GM19328 (cell line): ENCODE measurements around the gene RBMS1.

Source experiments
- ATAC-seq: cut with Tn5 transposase; IDR thresholded peaks from one replicate; pipeline ENCODE4 v1.9.1; 2021; ENCODE audit warnings: mild to moderate bottlenecking, moderate library complexity; ENCODE audit not compliant: unreplicated experiment

Gene RBMS1, protein sequence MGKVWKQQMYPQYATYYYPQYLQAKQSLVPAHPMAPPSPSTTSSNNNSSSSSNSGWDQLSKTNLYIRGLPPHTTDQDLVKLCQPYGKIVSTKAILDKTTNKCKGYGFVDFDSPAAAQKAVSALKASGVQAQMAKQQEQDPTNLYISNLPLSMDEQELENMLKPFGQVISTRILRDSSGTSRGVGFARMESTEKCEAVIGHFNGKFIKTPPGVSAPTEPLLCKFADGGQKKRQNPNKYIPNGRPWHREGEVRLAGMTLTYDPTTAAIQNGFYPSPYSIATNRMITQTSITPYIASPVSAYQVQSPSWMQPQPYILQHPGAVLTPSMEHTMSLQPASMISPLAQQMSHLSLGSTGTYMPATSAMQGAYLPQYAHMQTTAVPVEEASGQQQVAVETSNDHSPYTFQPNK

DNA sequence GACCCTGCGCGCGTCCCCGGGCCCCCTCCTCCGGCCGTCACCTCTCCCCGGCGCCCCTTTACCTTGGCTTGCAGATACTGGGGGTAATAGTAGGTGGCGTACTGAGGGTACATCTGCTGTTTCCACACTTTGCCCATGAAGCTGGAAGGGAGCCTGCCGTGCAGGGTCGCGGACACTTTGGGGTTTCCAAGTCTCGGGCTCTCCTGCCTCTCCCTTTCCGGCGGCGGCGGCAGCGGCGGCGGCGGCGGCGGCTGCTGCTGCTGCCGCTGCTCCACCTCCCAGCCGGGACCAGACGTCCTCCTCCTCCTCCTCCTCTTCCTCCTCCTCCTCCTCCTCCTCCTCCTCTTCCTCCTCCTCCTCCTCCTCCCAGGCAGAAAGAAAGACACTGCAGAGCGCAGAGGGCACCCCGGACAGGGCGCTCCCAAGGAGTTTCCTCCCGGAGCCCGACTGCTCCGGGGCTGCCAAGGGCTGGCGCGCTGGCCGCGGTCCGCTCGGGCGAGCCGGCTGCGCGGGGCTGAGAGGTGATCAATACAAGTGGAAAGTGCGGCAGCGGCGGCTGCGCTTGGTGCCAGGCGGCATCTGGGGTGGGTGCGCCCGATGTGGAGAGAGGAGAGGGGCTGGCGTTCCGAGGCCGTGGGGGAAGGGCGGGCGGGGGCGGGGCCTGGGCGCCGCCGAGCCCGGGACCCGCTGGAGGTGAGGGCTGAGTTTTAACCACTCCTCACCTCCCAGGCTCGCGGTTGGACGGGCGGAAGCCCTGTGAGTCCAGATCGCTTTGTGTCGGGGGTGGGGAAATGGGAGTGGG lies at the start of gene RBMS1:
RBMS1 (minus strand) TSS at position 581 of the 802 bp plus-strand sequence; CDS start at position 137, 444 bp downstream.
- ATAC-seq, result no peak

DNA sequence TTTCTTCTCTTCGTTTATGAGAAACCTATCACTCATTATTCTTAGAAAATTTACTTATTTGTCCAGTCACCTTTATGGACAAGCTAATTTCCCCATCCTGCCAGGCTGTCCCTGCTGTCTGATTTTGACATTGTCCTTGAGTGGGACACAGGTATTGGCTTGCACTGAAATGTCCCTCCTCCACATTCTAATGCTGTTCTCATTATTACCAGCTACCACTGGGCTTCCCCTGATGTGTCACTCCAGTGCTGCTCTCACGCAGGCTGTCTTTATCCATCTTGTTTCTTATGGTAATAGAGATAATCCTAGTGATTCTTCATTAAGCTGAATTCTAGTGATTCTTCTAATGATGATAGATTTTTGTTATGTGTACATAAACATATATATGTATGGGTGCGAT lies 48.1 kb upstream of the RBMS1 start:
- no peak for ATAC-seq

DNA sequence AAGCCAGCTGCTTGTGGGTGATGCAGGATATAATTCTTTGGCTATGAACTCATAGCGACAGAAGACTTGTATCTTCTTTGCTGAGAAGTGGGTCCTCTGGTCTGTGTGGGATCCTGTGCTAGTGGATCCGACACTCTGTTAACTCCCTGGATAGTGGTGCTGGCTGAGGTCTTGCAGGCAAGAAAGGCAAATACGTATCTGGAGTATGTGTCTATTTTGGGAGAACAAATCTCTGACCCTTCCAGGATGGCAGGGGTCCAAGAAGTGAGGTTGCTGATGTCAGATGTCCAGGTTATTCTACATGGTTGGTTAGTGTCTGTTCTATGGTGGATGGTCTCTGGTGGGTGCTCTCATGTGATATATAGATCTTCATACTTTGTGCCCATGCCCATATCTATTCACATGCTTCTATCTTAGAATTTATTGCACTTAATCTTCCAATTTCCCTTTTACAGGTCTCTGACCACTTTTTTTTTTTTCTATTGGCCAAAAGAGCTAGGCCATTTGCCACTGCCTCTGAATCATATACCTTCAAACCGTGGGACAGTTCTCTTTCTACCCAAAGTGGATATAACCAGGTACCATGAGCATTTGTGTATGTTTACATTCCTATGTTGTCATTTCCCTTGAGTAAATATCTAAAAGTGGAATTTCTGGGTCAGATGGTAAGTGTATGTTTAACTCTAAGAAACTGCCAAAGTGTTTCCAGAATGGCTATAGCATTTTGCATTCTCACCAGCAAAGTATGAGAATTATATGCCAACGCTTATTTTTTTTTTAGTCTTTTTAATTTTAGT lies 45.1 kb upstream of the RBMS1 start:
- no peak for ATAC-seq

DNA sequence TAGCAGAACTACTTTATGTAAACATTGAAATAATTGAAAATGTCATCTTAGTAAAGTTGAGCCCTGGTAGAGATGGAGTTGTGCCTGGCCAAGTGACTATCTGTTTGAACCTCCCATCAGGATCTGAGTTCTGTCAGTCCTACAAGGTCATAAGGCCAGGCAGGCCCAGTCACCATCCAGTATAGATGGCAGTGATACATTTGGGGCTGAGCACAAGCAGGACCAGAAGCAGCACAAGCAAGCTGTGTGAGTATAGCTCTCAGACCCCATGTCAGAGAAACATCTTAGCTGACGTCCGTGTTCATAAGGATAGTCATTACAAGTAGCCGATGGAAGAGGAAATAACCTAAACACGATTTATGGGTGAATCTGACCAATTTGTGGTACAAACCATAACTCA lies 44.5 kb upstream of the RBMS1 start:
- ATAC-seq, result no peak

DNA sequence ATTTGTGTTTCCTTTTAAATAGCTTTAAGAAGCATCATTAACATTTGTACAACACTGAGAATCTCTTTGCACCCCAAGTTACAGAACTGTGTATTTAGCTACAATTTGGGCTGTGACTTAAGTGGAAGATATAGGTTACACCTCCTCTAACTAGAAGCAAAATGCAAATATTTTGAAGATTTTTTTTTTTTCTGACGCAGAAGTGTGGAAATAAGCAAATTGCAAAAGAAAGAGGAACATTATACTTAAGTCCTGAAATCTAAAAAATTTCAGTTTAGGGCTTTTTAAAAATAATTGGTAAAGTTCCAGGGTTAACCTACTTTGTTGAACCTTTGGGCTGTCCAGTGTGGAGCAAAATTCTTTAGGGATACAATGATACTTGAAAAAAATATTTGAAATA lies 41.4 kb upstream of the RBMS1 start:
- no peak for ATAC-seq

DNA sequence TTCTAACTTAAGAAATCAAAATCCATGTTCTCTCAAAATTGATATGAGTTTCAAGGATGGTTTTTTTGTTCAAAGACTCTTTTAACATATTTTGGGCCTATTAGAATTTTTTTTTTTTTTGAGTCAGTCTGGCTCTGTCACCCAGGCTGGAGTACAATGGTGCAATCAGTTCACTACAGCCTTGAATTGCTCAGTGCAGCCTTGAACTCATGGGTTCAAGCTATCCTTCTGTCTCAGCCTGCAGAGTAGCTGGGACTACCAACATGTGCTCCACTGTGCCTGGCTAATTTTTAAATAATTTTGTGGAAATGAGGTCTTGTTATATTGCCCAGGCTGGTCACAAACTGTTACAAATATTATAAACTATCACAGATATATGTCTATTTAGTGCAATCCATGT lies 40.6 kb upstream of the RBMS1 start:
- ATAC-seq, result no peak

DNA sequence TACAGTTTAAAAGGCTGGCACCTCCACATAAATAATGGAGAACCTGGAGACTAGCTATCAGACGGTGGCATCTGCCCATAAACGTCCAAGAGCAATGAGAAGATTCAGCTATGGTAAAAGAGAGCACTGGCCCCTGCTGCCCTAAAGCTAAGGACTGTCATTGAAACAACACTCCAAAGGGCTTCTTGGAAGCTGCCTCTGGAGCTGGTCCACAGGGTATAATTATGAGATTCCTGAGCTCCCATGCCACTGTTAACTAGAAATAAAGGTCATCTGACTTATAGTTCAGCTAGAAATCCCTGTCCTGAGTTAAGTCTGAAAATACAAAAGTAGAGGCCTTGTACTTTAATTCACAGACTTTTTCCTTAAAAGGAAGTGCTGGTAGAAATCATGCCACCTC lies 39.9 kb upstream of the RBMS1 start:
- no peak for ATAC-seq

DNA sequence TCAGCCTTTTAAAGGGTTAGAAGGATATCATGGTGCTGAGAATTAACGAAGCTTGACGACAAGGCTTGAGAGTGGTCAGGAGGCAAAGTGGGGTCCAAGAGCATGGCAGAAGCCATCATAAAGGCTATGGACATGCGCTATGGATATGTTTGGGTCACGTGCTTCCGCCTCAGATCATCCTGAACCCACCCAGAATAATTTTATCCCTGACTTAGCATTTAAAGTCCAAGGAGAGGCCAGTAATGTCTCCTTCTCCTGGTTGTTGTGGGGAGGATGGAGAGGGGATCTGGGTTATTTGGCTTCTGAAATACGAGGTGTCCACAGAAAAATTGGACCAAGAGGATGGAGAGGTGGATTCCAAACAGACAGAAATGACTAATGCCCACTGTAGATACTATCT lies 38.8 kb upstream of the RBMS1 start:
- ATAC-seq, result no peak

DNA sequence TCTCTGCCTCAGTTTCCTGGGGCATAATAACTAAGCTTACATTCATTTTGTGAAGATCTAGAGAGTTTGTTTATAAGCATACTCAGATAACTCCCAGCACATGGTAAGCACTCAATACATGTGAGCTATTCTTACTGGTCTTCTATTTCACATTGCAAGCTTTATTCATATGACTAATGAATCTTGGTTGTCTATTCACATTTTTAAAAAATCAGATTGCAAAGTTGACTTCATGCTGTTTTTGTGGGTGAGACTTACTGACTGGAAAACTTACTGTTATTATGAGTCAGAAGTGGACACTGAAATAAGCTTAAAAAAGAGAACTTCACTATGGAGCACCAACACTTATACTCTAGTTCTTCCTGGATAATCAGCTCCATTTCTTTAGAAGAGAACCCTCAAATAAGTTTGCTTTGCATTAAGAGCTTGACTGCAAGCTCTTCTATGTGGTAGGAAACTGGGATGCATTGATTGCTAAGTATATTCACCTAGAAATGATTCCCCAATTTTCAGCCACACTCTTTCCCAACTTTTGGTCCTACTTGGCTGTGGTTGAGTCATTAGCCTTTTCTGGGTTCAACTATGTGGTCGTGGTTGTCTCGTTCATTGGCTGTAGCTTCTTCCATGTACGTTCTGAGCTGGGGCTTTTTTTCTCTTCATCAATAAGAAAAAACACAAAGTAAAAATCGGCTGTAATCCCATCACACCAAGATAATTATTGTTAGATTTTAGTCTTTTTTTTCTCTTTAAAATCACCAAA lies 29.5 kb upstream of the RBMS1 start:
- ATAC-seq, result no peak

DNA sequence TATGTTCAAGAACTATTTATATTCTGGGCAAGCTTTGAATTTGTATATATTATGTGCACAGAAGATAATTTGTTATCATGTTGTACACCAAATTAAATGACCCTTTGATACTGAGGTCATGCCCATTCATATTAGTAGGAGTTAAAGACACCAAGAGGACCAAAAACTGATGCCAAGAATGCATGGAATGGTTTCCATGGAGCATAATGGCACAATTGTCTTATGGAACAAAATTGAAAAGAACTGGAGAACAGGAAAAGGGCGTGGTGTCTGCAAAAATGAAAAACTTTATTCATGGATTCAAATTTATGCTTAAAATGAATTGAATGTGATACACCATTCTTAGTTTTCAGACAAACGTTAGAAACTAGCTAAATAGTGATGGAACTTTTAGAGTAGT lies 24.1 kb upstream of the RBMS1 start:
- ATAC-seq, result no peak

DNA sequence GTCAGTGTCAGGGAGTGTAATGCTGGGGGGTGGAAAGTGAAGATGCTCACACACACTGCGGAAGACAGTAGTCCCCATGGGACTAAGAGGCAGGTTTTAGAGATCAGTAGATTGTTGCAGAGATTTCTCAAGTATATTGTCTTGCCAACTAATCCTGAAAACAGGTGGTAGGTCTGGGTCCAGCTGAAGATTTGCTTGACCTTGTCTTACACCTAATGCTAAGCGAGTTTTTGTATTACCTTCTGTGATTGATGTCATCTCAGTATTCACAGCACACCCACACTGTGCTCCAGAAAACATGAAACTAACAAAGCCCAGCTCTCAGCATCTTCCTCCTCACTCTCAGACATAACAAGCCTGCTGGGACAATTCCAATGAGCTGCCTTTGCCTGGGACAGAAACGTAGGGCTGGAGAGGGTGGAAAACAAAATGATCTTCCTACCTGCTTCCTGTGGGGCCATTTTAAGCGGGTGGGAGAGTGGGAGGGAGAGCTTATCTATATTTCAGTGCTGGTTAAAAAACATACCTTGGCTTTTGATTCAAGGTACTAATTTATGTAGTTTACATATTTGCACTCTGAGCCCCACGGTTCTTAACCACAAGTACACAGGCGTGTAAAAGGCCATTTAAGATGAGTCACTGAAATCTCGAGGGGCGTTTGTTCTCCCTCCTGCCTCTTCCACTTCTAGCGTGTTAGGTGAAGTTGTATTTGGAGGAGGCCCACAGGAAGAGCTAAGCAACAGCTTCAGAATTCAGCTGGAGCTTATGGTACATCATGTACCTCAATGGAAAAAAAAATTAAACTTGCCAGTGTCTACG lies 23.1 kb upstream of the RBMS1 start:
- no peak for ATAC-seq

DNA sequence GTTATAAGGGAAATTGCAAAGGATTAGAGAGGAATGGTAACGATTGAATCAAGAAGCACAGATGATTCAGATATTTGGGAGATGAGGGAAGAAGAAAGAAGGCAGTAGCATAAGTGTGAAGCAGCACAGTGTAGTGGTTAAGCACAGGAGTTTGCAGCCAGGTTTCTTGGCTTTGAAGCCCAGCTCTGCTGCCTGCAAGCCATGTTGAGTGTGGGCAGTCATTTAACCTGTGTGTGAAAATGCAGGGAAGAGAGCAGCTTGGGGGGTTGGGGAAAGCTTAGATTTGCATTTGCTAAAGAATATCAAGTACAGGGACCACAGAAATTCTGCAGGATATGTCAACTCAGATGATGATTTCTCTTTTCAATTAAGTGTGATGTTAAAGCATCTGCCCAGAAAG lies 21.5 kb upstream of the RBMS1 start:
- no peak for ATAC-seq

DNA sequence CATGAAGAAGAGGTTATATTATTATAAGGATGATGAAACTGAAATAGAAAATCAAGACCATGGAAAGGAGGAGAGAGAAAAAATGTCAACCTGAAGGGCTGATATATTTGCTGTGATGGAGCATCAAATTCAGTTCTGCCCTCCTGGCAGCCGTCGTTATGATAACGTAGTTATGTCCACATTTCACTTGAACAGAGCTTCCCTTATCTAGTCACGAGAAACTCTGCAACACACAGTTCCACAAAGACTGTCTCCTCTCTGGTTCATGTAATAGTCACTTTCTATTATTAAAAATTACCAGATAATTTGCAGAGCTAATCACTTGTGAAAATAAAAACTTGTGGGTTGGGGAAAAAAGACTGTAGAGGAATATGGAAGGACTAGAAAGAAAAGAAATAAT lies 19.5 kb upstream of the RBMS1 start:
- no peak for ATAC-seq

DNA sequence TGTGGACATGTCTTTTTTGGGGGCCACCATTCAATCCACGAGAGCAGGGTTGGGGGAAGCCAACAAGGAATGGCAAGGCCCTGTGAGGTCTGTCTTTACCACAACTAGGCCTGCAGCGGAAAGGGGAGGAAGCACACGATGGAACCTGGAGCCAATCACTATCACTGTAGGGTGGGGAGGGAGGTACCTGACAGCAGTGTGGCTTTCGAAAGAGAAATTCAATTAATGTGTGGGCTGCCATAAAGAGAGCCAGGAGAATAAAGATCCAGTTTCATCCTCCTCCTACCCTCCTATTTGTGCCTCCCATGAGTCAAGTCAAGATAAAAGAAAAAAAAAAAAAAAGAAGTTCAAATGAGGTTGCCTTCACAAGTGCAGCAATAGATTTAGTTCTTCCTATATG lies 18.9 kb upstream of the RBMS1 start:
- ATAC-seq, result no peak

DNA sequence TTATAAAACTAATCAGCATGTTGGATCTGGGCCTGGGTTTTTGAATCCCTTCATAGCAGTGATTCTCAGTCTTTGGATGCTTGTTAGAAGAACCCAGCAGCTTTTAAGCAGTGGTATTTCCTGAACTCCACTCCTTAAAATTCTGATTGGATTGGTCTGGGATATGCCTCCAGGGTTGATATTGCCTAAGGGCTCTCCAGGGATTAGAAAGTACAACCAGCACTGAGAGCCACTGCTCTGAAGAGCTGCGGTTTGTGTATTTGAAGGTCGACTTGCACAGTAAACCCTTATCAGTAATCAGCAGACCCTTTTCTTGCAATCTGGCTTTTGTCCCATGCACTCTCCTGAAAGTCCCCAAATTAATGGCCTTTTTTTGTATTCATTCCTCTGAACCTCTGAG lies 17.0 kb upstream of the RBMS1 start:
- no peak for ATAC-seq

DNA sequence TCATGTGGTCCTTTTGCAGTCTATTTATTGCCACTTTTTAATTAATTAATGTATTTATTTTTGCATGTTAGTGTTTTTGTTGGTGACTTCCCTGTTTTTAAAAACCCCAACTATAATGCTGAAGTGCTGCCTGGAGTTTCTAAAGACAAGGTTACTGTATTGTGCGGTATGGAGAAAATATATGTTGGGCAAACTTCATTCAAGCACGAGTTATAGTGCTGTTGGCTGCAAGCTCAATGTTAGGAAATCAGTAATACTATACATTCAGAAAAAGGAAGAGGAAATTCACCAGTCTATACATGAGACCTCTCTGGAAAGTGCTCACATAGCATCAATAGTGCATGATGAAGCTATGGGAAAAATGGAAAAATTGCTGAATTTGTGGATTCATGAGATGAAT lies 15.4 kb upstream of the RBMS1 start:
- ATAC-seq, result no peak

DNA sequence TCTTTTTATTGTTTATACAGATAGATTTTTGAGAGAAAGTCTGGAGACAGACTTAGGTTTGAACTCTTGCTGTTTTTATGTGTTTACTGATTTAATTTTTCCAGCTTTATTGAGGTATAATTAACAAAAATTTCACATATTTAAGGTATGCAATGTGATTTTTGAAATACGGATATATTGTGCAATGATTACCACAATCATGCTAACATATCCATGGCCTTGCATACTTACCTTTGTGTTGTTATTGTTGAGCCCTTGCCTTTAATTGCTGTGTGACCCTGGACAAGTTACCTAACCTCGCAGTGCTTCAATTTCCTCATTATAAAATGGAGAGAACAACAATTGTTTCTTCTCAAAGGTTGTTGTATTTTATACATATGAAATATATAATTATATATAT lies 13.9 kb upstream of the RBMS1 start:
- no peak for ATAC-seq

DNA sequence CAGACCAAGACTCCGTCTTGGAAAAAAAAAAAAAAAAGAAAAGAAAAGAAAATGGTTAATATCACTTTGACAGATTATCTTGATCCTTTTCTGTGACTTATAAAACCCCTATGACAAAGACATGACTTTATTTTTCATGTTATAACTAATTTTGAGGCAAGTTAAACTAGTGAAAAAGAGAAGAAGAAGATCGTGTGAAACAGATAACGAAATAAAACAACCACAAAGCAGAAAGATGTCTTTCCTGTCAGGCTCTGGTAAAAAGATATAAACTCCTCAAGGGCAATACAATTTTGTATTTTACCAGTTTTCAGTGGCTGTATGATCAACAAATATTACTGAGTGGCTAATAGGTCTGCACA lies 13.4 kb upstream of the RBMS1 start:
- ATAC-seq, result no peak

DNA sequence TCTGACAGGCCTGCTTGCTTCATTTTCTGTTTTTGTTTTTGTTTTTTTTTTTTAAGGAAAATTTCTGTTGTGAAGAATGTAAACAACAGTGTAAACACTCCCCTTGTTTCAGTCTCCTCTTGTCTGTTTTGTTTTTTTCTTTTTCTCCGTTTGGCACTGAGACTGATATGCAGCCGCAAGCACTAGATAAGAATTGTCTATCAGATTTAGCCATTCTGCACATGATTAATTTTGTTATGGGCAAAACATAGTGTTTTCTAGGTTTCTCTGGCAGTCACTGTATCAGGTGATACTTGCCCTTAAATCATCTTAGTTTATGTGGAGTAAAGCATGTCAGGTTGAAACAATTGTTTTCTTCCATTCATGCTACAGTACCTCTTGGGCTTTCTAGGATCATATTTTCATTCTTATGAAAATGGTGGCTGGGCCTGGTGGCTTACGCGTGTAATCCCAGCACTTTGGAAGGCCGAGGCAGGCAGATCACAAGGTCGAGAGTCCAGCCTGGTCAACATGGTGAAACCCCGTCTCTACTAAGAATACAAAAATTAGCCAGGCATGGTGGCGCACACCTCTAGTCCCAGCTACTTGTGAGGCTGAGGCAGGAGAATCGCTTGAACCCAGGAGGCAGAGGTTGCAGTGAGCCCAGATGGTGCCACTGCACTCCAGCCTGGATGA lies 12.9 kb upstream of the RBMS1 start:
- ATAC-seq, result no peak
